Bladder microvascular endothelial cell (primary cell): ENCODE results near the gene IVNS1ABP. TPM values are rescaled to one million over a fixed set of nuclear protein-coding genes. Genes with fewer than 3 reads are reported as not detected.

ENCODE experiments used
- total RNA-seq: library from RNA; depleted of rRNA; stranded (reverse); fragments of >200 nt; gene quantifications from 2 replicates; pipeline ENCODE4 v1.2.3, GENCODE V29; 2014

Gene IVNS1ABP
- total RNA-seq, result 88.1 and 90.0 TPM in 2 replicates

GRCh38 chr1:185317034-185317885 is at the start of gene IVNS1ABP:
IVNS1ABP (minus strand) TSS chr1:185317243; CDS start chr1:185309493, 7,750 bp downstream.

Other genes with a start within 250 kb of the IVNS1ABP start
- 13.6 and 31.3 TPM in 2 replicates for gene TRMT1L, start 160.3 kb downstream of the IVNS1ABP start, total RNA-seq
- 3.1 and 5.3 TPM in 2 replicates for gene SWT1, start 160.1 kb downstream of the IVNS1ABP start, total RNA-seq